GM21526 (cell line): Measurements from ENCODE around the gene SERPINH1.

Source experiments
- ATAC-seq: cut with Tn5 transposase; IDR thresholded peaks from one replicate; pipeline ENCODE4 v1.9.1; 2021; ENCODE audit warnings: moderate library complexity; ENCODE audit not compliant: unreplicated experiment, low FRiP score

The SERPINH1 gene

GRCh38 chr11:75554258-75555022 lies 7.6 kb upstream of the SERPINH1 start:
- no peak for ATAC-seq

GRCh38 chr11:75555079-75555811 lies 6.8 kb upstream of the SERPINH1 start:
- no peak for ATAC-seq

DNA sequence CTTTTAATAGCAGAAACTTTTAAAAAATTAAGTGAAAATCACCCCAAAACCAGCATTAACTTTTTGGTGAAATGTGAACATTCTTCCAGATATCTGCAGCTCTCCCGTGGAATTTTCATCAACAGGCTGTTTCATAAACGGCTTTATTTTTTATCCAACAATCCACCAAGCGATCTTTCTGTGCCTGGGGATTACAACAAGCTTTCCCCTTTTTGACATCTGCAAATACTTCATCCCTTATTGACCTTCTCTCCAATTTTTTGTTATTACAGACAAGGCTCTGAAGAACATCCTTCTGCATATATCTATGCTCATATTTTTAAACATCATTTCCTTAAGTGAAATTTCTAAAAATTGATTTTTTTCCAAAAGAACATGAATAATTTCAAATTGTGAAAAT lies 5.8 kb upstream of the SERPINH1 start:
- no peak for ATAC-seq

- no peak for ATAC-seq
Observed at GRCh38 chr11:75557666-75558494, 4.2 kb upstream of the SERPINH1 start.

GRCh38 chr11:75558939-75559843 lies 2.9 kb upstream of the SERPINH1 start:
- ATAC-seq: no peak

DNA sequence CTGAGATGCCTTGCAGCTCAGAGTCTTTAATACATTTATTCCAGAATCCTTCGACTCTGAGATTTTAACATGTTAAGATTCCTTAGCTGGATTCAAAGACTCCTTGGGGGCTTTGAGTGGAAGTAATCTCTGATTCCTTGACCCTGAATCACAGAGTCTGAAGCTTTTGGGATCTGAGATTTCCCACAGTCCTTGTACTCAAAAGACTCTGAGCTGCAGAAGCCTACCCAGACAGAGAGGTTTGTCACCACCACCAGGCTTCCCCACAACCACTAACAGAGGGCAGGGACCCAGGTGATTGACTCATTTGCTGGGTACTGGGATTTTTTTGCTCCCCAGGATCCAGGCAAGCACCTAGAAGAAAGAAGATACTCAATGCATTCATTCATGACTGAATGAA lies 1.4 kb upstream of the SERPINH1 start:
- no peak for ATAC-seq

GRCh38 chr11:75561426-75562047 lies 516 bp upstream of the SERPINH1 start:
- no peak for ATAC-seq

GRCh38 chr11:75562836-75563484 lies 907 bp downstream of the SERPINH1 start:
- ATAC-seq: no peak

DNA sequence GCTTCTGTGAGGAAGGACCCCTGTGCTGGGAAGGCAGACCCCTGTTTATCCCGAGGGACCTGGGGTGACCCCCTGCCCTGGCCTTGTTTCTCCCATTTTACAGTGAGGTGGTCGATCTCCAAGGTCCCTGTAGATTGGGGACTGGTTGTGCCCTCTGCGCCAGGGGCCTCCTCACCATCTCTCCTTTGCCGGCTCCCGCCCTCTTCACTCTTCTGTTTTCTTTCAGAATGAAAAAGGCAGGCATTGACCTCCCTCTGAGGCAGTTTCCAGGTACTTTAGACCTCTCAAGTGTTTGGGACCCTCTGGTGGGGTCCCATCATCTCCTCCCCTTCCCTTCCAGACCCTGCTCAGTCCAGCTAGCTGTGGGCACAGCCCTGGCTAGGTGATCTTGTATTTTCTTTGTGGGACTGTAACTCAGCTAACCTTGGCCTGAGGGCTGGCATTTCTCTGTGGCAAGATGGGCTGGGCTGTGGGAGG lies 1.5 kb downstream of the SERPINH1 start:
- no peak for ATAC-seq

DNA sequence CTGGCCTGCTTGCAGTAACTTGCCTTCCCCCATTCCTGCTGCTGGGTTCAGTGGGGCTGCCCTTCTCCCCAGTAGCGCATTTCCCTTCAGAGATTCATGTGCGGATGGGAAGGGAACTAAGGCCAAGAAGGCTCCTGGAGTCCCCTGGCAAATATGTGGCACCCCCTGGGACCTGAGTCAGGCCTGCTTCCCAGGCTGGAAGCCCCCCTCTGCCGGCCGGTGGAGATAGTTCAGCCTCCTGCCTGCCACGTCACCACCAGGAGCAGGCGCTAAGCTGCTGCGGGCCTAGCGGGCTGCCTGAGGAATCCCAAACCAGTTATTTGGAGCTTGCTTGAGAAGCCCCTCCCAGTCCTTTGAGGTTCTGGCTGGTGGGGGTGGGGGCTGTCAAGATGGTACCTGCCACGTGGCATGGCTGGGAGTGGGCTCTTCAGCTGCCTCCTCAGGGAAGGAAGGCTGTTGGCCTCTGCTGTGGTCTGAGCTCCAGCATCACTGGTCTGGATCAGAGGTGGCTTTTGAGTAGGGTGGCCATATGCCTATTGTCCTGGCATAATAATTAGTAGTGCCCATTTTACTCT lies 2.0 kb downstream of the SERPINH1 start:
- no peak for ATAC-seq

DNA sequence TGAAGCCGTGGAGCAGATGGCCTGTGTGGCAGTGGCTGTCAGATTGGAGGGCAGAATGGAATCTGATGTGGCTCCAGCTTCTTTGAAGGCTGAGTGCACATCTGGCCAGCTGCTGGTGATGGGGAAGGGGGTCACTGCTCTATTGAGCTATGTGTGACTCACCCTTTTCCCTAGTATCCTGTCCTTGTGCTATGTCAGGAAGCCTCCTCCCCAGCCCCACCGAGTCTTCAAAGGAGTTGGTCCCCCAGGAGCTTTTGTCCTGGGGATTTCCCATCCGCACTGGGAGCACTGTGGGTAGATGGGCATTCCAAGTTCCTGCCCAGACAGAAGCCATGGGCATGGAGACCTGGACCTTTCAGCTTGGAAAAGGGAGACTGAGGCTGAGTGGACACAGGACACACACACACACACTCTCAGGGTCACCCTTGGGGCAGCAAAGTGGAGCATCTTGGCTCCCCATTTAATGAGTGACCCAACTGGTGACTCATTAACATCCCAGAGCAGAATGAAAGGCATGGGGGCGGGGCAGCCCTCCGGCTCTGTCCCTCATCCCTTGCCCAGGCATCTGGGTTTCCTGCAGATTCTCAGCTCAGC lies 3.3 kb downstream of the SERPINH1 start:
- no peak for ATAC-seq

GRCh38 chr11:75565916-75566762 lies 4.1 kb downstream of the SERPINH1 start:
- no peak for ATAC-seq

DNA sequence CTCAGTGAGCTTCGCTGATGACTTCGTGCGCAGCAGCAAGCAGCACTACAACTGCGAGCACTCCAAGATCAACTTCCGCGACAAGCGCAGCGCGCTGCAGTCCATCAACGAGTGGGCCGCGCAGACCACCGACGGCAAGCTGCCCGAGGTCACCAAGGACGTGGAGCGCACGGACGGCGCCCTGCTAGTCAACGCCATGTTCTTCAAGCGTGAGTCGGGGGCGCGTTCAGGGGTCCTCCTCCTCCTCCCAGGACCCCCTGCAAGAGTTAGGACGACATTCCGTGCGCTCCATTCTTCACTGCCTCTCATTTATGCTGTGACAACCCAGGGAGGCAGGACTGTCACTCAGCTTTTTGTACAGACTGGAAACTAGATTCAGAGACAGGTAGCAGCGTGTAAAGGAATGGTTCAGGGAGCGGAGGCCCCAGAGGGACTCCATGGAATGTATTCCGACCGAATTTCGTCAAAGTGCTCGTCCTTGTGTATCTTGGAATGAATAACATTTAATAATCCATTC lies 4.8 kb downstream of the SERPINH1 start:
- ATAC-seq: no peak

- no peak for ATAC-seq
Observed at GRCh38 chr11:75567971-75568370, 5.9 kb downstream of the SERPINH1 start.

DNA sequence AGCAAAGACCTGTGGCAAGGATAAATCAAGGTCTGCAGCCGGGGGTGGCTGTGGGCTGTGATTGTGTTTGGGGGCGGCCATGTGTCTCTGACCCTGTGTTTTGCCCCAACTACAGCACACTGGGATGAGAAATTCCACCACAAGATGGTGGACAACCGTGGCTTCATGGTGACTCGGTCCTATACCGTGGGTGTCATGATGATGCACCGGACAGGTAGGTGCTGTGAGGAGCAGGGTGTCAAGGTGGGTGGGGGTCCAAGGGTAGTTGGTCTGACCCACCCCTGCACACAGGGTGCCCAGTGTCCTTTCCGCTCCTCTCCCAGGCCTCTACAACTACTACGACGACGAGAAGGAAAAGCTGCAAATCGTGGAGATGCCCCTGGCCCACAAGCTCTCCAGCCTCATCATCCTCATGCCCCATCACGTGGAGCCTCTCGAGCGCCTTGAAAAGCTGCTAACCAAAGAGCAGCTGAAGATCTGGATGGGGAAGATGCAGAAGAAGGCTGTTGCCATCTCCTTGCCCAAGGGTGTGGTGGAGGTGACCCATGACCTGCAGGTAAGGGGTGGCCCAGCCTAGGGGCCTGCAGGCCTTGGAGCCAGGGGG lies 6.7 kb downstream of the SERPINH1 start:
- no peak for ATAC-seq

DNA sequence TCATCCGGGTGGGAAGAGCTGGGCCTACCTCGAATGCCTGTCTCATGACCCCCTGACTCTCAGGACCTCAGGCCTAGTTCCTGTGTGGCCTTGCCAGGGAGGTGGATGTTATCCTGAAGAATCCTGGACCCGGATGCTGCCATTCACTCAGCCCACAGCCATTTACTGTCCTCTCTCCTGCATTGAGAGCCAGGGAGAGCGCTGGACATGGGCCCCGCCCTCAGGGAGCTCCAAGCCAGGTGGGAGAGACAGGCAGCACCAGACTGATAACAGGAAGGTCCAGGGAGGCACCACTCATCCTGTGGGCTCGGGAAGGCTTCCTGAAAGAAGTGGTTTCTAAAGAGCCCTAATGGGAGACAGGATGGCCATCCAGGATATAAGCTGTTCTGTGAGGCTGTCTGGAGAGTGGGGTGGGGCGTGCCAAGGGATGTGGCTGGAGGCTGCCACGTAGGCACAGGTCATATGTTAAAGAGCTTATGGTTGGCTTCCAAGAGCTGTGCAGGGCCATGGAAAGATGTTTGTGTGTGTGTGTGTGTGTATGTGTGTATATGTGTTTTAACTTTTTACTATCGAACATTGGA lies 8.6 kb downstream of the SERPINH1 start:
- no peak for ATAC-seq
